HepG2 (cell line): ENCODE measurements around the gene SDK1.

Experiments used
- MTERF4 ChIP-seq: sonication (generic); formaldehyde crosslinking; IDR thresholded peaks from 2 replicates; pipeline ENCODE4 v1.8.0; 2023; ENCODE audit warnings: mild to moderate bottlenecking, missing genetic modification reagents
- PRDM15 ChIP-seq: sonication (generic); formaldehyde crosslinking; IDR thresholded peaks from 2 replicates; pipeline ENCODE4 v1.4.0; 2020; ENCODE audit warnings: missing genetic modification reagents
- SIN3A ChIP-seq: IDR thresholded peaks from 2 replicates; pipeline ENCODE4 v1.6.1; 2011; ENCODE audit warnings: low read depth, mild to moderate bottlenecking, control low read depth, low read length, borderline replicate concordance
- ZNF24 ChIP-seq: fragments of 450-650 bp; IDR thresholded peaks from 2 replicates; pipeline ENCODE4 v1.6.1; 2017; ENCODE audit warnings: antibody characterized with exemption, mild to moderate bottlenecking

- TF ChIP-seq MTERF4 (CRISPR knock-in tag) (no peak), PRDM15 (no peak), ZNF24 (no peak), SIN3A (no peak)
Measured at GRCh38 chr7:3605222-3605621, 304.2 kb downstream of the SDK1 start.
